NCI-H2196 treated with DMSO at 0.1 percent for 48 hours (cell line): ENCODE measurements around the gene CYBC1.
"Not testable (repeated sequence)": the region's sequence is repeated elsewhere in the genome, so short reads cannot be mapped to it uniquely, and the experiment has no call there.

ENCODE experiments used
- DNase-seq: peaks from one replicate; lab custom pipeline; 2025; ENCODE audit not compliant: unreplicated experiment; lab: John Stamatoyannopoulos, UW

CYBC1 gene

GRCh38 chr17:82435601-82436583 is 14.7 kb downstream of the CYBC1 start:
- DNase-seq, result no peak

GRCh38 chr17:82435103-82435502 is 15.4 kb downstream of the CYBC1 start:
- DNase-seq, result no peak

- no peak for DNase-seq
These were observed 16.4 kb downstream of the CYBC1 start for GRCh38 chr17:82434216-82434565.

GRCh38 chr17:82433560-82434215 is 16.9 kb downstream of the CYBC1 start:
- no peak for DNase-seq

GRCh38 chr17:82432017-82432416 is 18.5 kb downstream of the CYBC1 start:
- DNase-seq, result no peak

- DNase-seq, result no peak
These were observed 20.7 kb downstream of the CYBC1 start for GRCh38 chr17:82429824-82430223.

- no peak for DNase-seq
These were observed 22.0 kb downstream of the CYBC1 start for GRCh38 chr17:82428546-82428945.

- no peak for DNase-seq
These were observed 25.7 kb downstream of the CYBC1 start for GRCh38 chr17:82424863-82425159.

GRCh38 chr17:82424001-82424862 is 26.3 kb downstream of the CYBC1 start:
- no peak for DNase-seq

- DNase-seq, result no peak
These were observed 31.0 kb downstream of the CYBC1 start for GRCh38 chr17:82419540-82419939.

GRCh38 chr17:82418001-82418986 is 32.3 kb downstream of the CYBC1 start, which contains the start of the genes HEXD and OGFOD3:
HEXD (plus strand) TSS chr17:82418347; CDS start chr17:82419800, 1,453 bp downstream.
OGFOD3 (minus strand) TSS chr17:82418586; CDS start chr17:82418485, 101 bp downstream.
- DNase-seq, result peak; percentile 90

GRCh38 chr17:82416771-82417170 is 33.8 kb downstream of the CYBC1 start:
- no peak for DNase-seq

- DNase-seq, result no peak
These were observed 34.3 kb downstream of the CYBC1 start for GRCh38 chr17:82416264-82416663.

GRCh38 chr17:82415786-82416185 is 34.8 kb downstream of the CYBC1 start:
- no peak for DNase-seq

GRCh38 chr17:82415336-82415735 is 35.2 kb downstream of the CYBC1 start:
- no peak for DNase-seq

- peak; percentile 51 for DNase-seq
These were observed 35.8 kb downstream of the CYBC1 start for GRCh38 chr17:82414548-82415281.

- peak; percentile 73 for DNase-seq
These were observed 37.7 kb downstream of the CYBC1 start for GRCh38 chr17:82412535-82413520.

- not testable (repeated sequence) for DNase-seq
These were observed 38.5 kb downstream of the CYBC1 start for GRCh38 chr17:82412081-82412480.
